HG03139 (cell line): ENCODE results near the gene TAGAP.
"Not testable (repeated sequence)": the region's sequence is repeated elsewhere in the genome, so short reads cannot be mapped to it uniquely, and the experiment has no call there.

Experiments used
- ATAC-seq: cut with Tn5 transposase; IDR thresholded peaks from one replicate; pipeline ENCODE4 v1.9.1; 2021; ENCODE audit not compliant: unreplicated experiment

Gene TAGAP

GRCh38 chr6:159017757-159018559, 26.8 kb downstream of the TAGAP start:
- ATAC-seq, result no peak

GRCh38 chr6:159014406-159014805, 30.4 kb downstream of the TAGAP start:
- ATAC-seq, result no peak

- no peak for ATAC-seq
These were observed 31.6 kb downstream of the TAGAP start for GRCh38 chr6:159013229-159013628.

- ATAC-seq, result no peak
These were observed 32.6 kb downstream of the TAGAP start for GRCh38 chr6:159012201-159012600.

GRCh38 chr6:159010037-159010612, 34.7 kb downstream of the TAGAP start:
- not testable (repeated sequence) for ATAC-seq

GRCh38 chr6:159008656-159009288, 36.0 kb downstream of the TAGAP start:
- ATAC-seq, result peak; percentile 67

- ATAC-seq, result no peak
These were observed 37.3 kb downstream of the TAGAP start for GRCh38 chr6:159007510-159007909.

- ATAC-seq, result no peak
These were observed 39.4 kb downstream of the TAGAP start for GRCh38 chr6:159005436-159005835.

- ATAC-seq, result no peak
These were observed 40.2 kb downstream of the TAGAP start for GRCh38 chr6:159004592-159004991.

GRCh38 chr6:159002432-159003155, 42.2 kb downstream of the TAGAP start:
- no peak for ATAC-seq

GRCh38 chr6:158999666-159000403, 45.0 kb downstream of the TAGAP start, which contains the start of gene RSPH3:
Gene RSPH3 (minus strand): TSS chr6:159000202. CDS start chr6:158999550, 652 bp downstream.
- peak; percentile 93 for ATAC-seq

GRCh38 chr6:158999154-158999665, 45.6 kb downstream of the TAGAP start:
- peak; percentile 21 for ATAC-seq

- no peak for ATAC-seq
These were observed 47.9 kb downstream of the TAGAP start for GRCh38 chr6:158996856-158997255.

- no peak for ATAC-seq
These were observed 51.2 kb downstream of the TAGAP start for GRCh38 chr6:158993639-158994038.

- ATAC-seq, result no peak
These were observed 53.6 kb downstream of the TAGAP start for GRCh38 chr6:158991017-158991723.

GRCh38 chr6:158989711-158990110, 55.1 kb downstream of the TAGAP start:
- not testable (repeated sequence) for ATAC-seq

- no peak for ATAC-seq
These were observed 56.3 kb downstream of the TAGAP start for GRCh38 chr6:158988477-158988876.

- ATAC-seq, result no peak
These were observed 57.1 kb downstream of the TAGAP start for GRCh38 chr6:158987657-158988056.
